Liver (tissue), 9 donors: ENCODE results near the gene INTS6L. TPM values are rescaled to one million over a fixed set of nuclear protein-coding genes. Genes with fewer than 3 reads are reported as not detected.

Source experiments
- DNase-seq: peaks from one replicate; pipeline ENCODE4 v3.0.0-alpha.2; 2017; ENCODE audit warnings: low spot score
- H3K27ac ChIP-seq, 2 donors: one replicate each; pipeline ENCODE4 v1.7.0; 2013; ENCODE audit warnings: inconsistent platforms in 2 of 2, low read length in 2 of 2, control low read depth in 1 of 2, low read depth in 1 of 2, mild to moderate bottlenecking in 1 of 2
- H3K27me3 ChIP-seq, 4 donors: one replicate each; pipeline versions ENCODE4 v1.6.1 to v1.7.0; 2013; ENCODE audit warnings: low read length in 3 of 4, inconsistent platforms in 1 of 4, mild to moderate bottlenecking in 1 of 4, moderate library complexity in 1 of 4; ENCODE audit not compliant: control insufficient read depth in 4 of 4, insufficient read depth in 4 of 4
- H3K36me3 ChIP-seq, 4 donors: one replicate each; pipeline versions ENCODE4 v1.6.1 to v1.7.0; 2013; ENCODE audit warnings: low read length in 3 of 4, mild to moderate bottlenecking in 3 of 4, low read depth in 1 of 4, moderate library complexity in 1 of 4; ENCODE audit not compliant: control insufficient read depth in 4 of 4, insufficient read depth in 3 of 4
- H3K4me1 ChIP-seq, 4 donors: one replicate each; pipeline versions ENCODE4 v1.6.1 to v1.7.0; 2013; ENCODE audit warnings: low read length in 3 of 4, mild to moderate bottlenecking in 3 of 4, moderate library complexity in 1 of 4; ENCODE audit not compliant: control insufficient read depth in 4 of 4, insufficient read depth in 4 of 4
- H3K4me3 ChIP-seq, 3 donors: one replicate each; pipeline versions ENCODE4 v1.6.1 to v1.7.0; 2013; ENCODE audit warnings: low read length in 3 of 3, control low read depth in 1 of 3, low read depth in 1 of 3, mild to moderate bottlenecking in 1 of 3
- H3K9ac ChIP-seq, 2 donors: one replicate each; pipeline ENCODE4 v1.7.0; 2013; ENCODE audit warnings: low read length in 2 of 2, mild to moderate bottlenecking in 2 of 2, moderate library complexity in 2 of 2, control low read depth in 1 of 2, low read depth in 1 of 2
- H3K9me3 ChIP-seq, 4 donors: one replicate each; pipeline versions ENCODE4 v1.6.1 to v1.7.0; 2013; ENCODE audit warnings: low read length in 3 of 4; ENCODE audit not compliant: control insufficient read depth in 4 of 4
- CTCF ChIP-seq: fragments of 150-350 bp; IDR thresholded peaks from 2 replicates; pipeline ENCODE4 v1.5.1; 2017; ENCODE audit warnings: improper control_type of control experiment, low read depth, low read length; ENCODE audit not compliant: missing input control
- FOXA2 ChIP-seq: IDR thresholded peaks from 2 replicates; pipeline ENCODE4 v1.6.1; 2016; ENCODE audit warnings: antibody characterized with exemption
- GABPA ChIP-seq, 2 donors: IDR thresholded peaks in 1 of 2; conservative IDR thresholded peaks in 1 of 2; 2 replicates each; pipeline ENCODE4 v1.6.1; 2016; ENCODE audit warnings: antibody characterized with exemption in 2 of 2, mild to moderate bottlenecking in 1 of 2, moderate library complexity in 1 of 2
- HNF4G ChIP-seq: IDR thresholded peaks from 2 replicates; pipeline ENCODE4 v1.6.1; 2016; ENCODE audit warnings: antibody characterized with exemption
- RAD21 ChIP-seq, 2 donors: IDR thresholded peaks; 2 replicates each; pipeline ENCODE4 v1.6.1; 2016; ENCODE audit warnings: antibody characterized with exemption in 2 of 2, mild to moderate bottlenecking in 2 of 2
- SP1 ChIP-seq: IDR thresholded peaks from 2 replicates; pipeline ENCODE4 v1.6.1; 2018; ENCODE audit warnings: antibody characterized with exemption, mild to moderate bottlenecking
- TAF1 ChIP-seq: conservative IDR thresholded peaks from 2 replicates; pipeline ENCODE4 v1.6.1; 2016; ENCODE audit warnings: antibody characterized with exemption, mild to moderate bottlenecking
- YY1 ChIP-seq: IDR thresholded peaks from 2 replicates; pipeline ENCODE4 v1.6.1; 2016; ENCODE audit warnings: antibody characterized with exemption, mild to moderate bottlenecking
- WGBS: extraction: QIAGEN DNeasy Blood & Tissue Kit; methylation state at CpG from one replicate; pipeline ENCODE4 v1.1.7; 2013; 5-methylcytosine and 5-hydroxymethylcytosine counted together
- polyA plus RNA-seq, 2 donors: library from polyadenylated mRNA; stranded (reverse) in 1 of 2; unstranded in 1 of 2; fragments of 200-250 nt in 1 of 2; fragments of >200 nt in 1 of 2; fragmentation: Nextera tagmentation in 1 of 2; extraction: Ambion mirVana in 1 of 2; gene quantifications; one replicate each; pipeline versions ENCODE4 v1.2.1 to v1.2.3, GENCODE V29; 2013 to 2015
- total RNA-seq, 2 donors: library from RNA; depleted of rRNA; stranded (reverse); fragments of >200 nt; gene quantifications; one replicate each; pipeline ENCODE4 v1.2.3, GENCODE V29; 2014
- TF ChIP-seq, protein P1 (sequence below): IDR thresholded peaks from 2 replicates; pipeline ENCODE4 v1.6.1; 2016; ENCODE audit warnings: antibody characterized with exemption, mild to moderate bottlenecking
- TF ChIP-seq, protein P2 (sequence below): IDR thresholded peaks from 2 replicates; pipeline ENCODE4 v1.6.1; 2016; ENCODE audit warnings: antibody characterized with exemption
- TF ChIP-seq, protein P3 (sequence below): IDR thresholded peaks from 2 replicates; pipeline ENCODE4 v1.6.1; 2016; ENCODE audit warnings: antibody characterized with exemption
- donor health status: healthy.
- donor health status: healthy.
- donor health status: healthy.
- donor health status: healthy.
- donor health status: healthy.

INTS6L gene
- total and polyA plus RNA-seq, 4 donors = 0.49 to 8.2 (median 1.2) TPM

DNA sequence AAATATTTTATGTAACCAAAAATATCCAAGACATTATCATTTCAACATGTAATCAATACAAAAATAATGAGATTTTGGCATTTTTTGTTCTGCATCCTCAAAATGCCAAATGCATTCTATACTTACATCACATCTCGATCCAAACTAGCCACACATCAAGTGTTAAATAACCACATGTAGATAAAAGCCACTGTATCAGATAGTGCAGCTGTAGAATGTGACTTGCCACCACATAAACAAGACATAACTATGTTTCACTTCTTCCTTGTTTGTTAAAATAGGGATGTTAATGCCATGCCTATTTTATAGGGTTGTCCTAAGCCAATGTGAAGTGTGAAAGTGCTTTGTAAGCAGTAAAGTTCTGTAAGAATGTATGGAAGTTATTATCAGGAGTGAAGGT is 20.9 kb downstream of the INTS6L start:
- Histone ChIP-seq H3K27ac (no peak overlapping the region), H3K4me3 (no peak overlapping the region), H3K9ac (no peak overlapping the region), H3K4me1 (peaks cover 4 to 8% (median 6%) of the 10 kb centered on the region in 4 donors), H3K9me3 (no peaks in the 10 kb centered on the region), H3K27me3 (no peaks in the 10 kb centered on the region), H3K36me3 (no peaks in the 10 kb centered on the region)
- TF ChIP-seq SP1 = no peak
- TF ChIP-seq, protein P1, sequence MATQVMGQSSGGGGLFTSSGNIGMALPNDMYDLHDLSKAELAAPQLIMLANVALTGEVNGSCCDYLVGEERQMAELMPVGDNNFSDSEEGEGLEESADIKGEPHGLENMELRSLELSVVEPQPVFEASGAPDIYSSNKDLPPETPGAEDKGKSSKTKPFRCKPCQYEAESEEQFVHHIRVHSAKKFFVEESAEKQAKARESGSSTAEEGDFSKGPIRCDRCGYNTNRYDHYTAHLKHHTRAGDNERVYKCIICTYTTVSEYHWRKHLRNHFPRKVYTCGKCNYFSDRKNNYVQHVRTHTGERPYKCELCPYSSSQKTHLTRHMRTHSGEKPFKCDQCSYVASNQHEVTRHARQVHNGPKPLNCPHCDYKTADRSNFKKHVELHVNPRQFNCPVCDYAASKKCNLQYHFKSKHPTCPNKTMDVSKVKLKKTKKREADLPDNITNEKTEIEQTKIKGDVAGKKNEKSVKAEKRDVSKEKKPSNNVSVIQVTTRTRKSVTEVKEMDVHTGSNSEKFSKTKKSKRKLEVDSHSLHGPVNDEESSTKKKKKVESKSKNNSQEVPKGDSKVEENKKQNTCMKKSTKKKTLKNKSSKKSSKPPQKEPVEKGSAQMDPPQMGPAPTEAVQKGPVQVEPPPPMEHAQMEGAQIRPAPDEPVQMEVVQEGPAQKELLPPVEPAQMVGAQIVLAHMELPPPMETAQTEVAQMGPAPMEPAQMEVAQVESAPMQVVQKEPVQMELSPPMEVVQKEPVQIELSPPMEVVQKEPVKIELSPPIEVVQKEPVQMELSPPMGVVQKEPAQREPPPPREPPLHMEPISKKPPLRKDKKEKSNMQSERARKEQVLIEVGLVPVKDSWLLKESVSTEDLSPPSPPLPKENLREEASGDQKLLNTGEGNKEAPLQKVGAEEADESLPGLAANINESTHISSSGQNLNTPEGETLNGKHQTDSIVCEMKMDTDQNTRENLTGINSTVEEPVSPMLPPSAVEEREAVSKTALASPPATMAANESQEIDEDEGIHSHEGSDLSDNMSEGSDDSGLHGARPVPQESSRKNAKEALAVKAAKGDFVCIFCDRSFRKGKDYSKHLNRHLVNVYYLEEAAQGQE = no peak
- 75% methylated on average over 1 of the region's 1 CpG for WGBS
- DNase-seq = no peak

GRCh38 chrX:135543172-135543571 is 22.7 kb downstream of the INTS6L start:
- Histone ChIP-seq H3K36me3 (no peaks in the 10 kb centered on the region), H3K4me3 (no peak overlapping the region), H3K9ac (no peak overlapping the region), H3K9me3 (no peaks in the 10 kb centered on the region), H3K27me3 (no peaks in the 10 kb centered on the region), H3K4me1 (peaks cover 4 to 8% (median 6%) of the 10 kb centered on the region in 4 donors), H3K27ac (no peak overlapping the region)
- no peak for DNase-seq
- no peak for TF ChIP-seq FOXA2
- TF ChIP-seq, protein P2, sequence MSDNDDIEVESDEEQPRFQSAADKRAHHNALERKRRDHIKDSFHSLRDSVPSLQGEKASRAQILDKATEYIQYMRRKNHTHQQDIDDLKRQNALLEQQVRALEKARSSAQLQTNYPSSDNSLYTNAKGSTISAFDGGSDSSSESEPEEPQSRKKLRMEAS = no peak
- no peak for TF ChIP-seq CTCF
- TF ChIP-seq, protein P3, sequence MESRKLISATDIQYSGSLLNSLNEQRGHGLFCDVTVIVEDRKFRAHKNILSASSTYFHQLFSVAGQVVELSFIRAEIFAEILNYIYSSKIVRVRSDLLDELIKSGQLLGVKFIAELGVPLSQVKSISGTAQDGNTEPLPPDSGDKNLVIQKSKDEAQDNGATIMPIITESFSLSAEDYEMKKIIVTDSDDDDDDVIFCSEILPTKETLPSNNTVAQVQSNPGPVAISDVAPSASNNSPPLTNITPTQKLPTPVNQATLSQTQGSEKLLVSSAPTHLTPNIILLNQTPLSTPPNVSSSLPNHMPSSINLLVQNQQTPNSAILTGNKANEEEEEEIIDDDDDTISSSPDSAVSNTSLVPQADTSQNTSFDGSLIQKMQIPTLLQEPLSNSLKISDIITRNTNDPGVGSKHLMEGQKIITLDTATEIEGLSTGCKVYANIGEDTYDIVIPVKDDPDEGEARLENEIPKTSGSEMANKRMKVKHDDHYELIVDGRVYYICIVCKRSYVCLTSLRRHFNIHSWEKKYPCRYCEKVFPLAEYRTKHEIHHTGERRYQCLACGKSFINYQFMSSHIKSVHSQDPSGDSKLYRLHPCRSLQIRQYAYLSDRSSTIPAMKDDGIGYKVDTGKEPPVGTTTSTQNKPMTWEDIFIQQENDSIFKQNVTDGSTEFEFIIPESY = no peak
- no peak for TF ChIP-seq SP1
- TF ChIP-seq YY1 = no peak
- no peak for TF ChIP-seq TAF1
- TF ChIP-seq GABPA (IDR thresholded peaks at IDR 0.05 in 1 of 2, conservative IDR thresholded peaks at IDR 0.05 in 1 of 2) = no peak
- TF ChIP-seq RAD21 (IDR thresholded peaks at IDR 0.05) = no peak
- TF ChIP-seq HNF4G = no peak
- WGBS = 75% methylated on average over 1 of the region's 1 CpG
